ENCODE data around the gene C1orf87.

DNA sequence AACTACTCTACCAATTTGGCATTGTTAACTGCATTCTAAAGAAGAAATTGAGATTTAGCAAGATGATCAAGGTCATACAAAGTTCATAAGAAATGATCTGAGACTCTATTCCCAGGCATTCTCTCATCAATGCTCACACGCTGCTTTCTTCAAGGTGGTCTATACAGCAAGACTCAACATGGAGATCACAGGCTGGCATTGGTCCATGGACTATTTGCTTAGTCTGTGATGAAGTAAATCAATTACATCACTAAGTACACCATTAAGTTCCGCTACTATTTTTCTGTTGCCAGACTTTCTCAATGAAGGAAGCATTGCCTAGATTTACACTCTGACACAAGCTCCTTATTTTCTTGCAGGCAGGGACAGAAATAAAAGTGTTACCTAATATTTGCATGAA is 95.1 kb downstream of the C1orf87 start:
- TF ChIP-seq, protein P1, sequence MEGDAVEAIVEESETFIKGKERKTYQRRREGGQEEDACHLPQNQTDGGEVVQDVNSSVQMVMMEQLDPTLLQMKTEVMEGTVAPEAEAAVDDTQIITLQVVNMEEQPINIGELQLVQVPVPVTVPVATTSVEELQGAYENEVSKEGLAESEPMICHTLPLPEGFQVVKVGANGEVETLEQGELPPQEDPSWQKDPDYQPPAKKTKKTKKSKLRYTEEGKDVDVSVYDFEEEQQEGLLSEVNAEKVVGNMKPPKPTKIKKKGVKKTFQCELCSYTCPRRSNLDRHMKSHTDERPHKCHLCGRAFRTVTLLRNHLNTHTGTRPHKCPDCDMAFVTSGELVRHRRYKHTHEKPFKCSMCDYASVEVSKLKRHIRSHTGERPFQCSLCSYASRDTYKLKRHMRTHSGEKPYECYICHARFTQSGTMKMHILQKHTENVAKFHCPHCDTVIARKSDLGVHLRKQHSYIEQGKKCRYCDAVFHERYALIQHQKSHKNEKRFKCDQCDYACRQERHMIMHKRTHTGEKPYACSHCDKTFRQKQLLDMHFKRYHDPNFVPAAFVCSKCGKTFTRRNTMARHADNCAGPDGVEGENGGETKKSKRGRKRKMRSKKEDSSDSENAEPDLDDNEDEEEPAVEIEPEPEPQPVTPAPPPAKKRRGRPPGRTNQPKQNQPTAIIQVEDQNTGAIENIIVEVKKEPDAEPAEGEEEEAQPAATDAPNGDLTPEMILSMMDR (IDR thresholded peaks at IDR 0.05; ENCODE audit: low read depth, low read length, missing input control): no peak
- TF ChIP-seq JUND (IDR thresholded peaks at IDR 0.05): no peak
